H9 (cell line): ENCODE data around the gene RAB39B. TPM values are rescaled to one million over a fixed set of nuclear protein-coding genes. Genes with fewer than 3 reads are reported as not detected.

Source experiments
- DNase-seq: peaks from one replicate; pipeline ENCODE4 v3.0.0-alpha.2; 2017
- H2AFZ ChIP-seq: one replicate; pipeline ENCODE4 v1.6.1; 2013; ENCODE audit warnings: mild to moderate bottlenecking, low read length, control low read depth, moderate library complexity
- H2AK5ac ChIP-seq: 2 replicates; pipeline ENCODE4 v1.6.1; 2013; ENCODE audit warnings: low read length, control low read depth, mixed read lengths; ENCODE audit not compliant: insufficient read length
- H2BK120ac ChIP-seq: one replicate; pipeline ENCODE4 v1.6.1; 2013; ENCODE audit warnings: low read depth, mild to moderate bottlenecking, low read length, control low read depth, inconsistent platforms; ENCODE audit not compliant: poor library complexity, severe bottlenecking
- H2BK12ac ChIP-seq: 2 replicates; pipeline ENCODE4 v1.6.1; 2013; ENCODE audit warnings: low read length, control low read depth, mixed read lengths, low read depth; ENCODE audit not compliant: insufficient read length
- H2BK15ac ChIP-seq: 2 replicates; pipeline ENCODE4 v1.6.1; 2013; ENCODE audit warnings: low read depth, low read length, control low read depth
- H2BK20ac ChIP-seq: one replicate; pipeline ENCODE4 v1.6.1; 2013; ENCODE audit warnings: low read depth, mild to moderate bottlenecking, low read length, control low read depth, inconsistent platforms; ENCODE audit not compliant: poor library complexity, severe bottlenecking
- H2BK5ac ChIP-seq: 2 replicates; pipeline ENCODE4 v1.6.1; 2013; ENCODE audit warnings: low read length, control low read depth, mixed read lengths; ENCODE audit not compliant: insufficient read length
- H3K14ac ChIP-seq: 2 replicates; pipeline ENCODE4 v1.6.1; 2013; ENCODE audit warnings: low read length, control low read depth; ENCODE audit not compliant: insufficient read depth
- H3K18ac ChIP-seq: 2 replicates; pipeline ENCODE4 v1.6.1; 2013; ENCODE audit warnings: low read depth, mild to moderate bottlenecking, mixed read lengths, low read length, control low read depth; ENCODE audit not compliant: insufficient read length
- H3K23ac ChIP-seq: 2 replicates; pipeline ENCODE4 v1.6.1; 2013; ENCODE audit warnings: low read length, control low read depth, mixed read lengths, low read depth; ENCODE audit not compliant: insufficient read length
- H3K23me2 ChIP-seq: 2 replicates; pipeline ENCODE4 v1.6.1; 2013; ENCODE audit warnings: low read depth, mild to moderate bottlenecking, mixed read lengths, low read length, control low read depth; ENCODE audit not compliant: insufficient read length, poor library complexity, severe bottlenecking
- H3K27ac ChIP-seq: 2 replicates; pipeline ENCODE4 v1.5.1; 2013; ENCODE audit warnings: low read length, control low read depth, mixed read lengths, low read depth; ENCODE audit not compliant: insufficient read length
- H3K27me3 ChIP-seq: 2 replicates; pipeline ENCODE4 v1.6.1; 2013; ENCODE audit warnings: low read length, control low read depth, inconsistent platforms; ENCODE audit not compliant: insufficient read depth
- H3K4ac ChIP-seq: 2 replicates; pipeline ENCODE4 v1.6.1; 2013; ENCODE audit warnings: low read depth, mild to moderate bottlenecking, control low read depth, inconsistent platforms, low read length, moderate library complexity
- H3K4me1 ChIP-seq: 2 replicates; pipeline ENCODE4 v1.6.1; 2013; ENCODE audit warnings: low read length, control low read depth, inconsistent platforms; ENCODE audit not compliant: insufficient read depth
- H3K4me2 ChIP-seq: 2 replicates; pipeline ENCODE4 v1.6.1; 2013; ENCODE audit warnings: low read length, control low read depth, mixed read lengths; ENCODE audit not compliant: insufficient read length, insufficient read depth
- H3K56ac ChIP-seq: 2 replicates; pipeline ENCODE4 v1.6.1; 2013; ENCODE audit warnings: low read depth, mild to moderate bottlenecking, mixed read lengths, low read length, control low read depth; ENCODE audit not compliant: insufficient read length
- H3K79me1 ChIP-seq: 2 replicates; pipeline ENCODE4 v1.6.1; 2013; ENCODE audit warnings: low read depth, mild to moderate bottlenecking, moderate library complexity, low read length, control low read depth, inconsistent platforms; ENCODE audit not compliant: insufficient read depth, poor library complexity, severe bottlenecking
- H3K79me2 ChIP-seq: 2 replicates; pipeline ENCODE4 v1.6.1; 2013; ENCODE audit warnings: low read length, control low read depth, inconsistent platforms; ENCODE audit not compliant: insufficient read depth
- H3K9ac ChIP-seq: 2 replicates; pipeline ENCODE4 v1.6.1; 2013; ENCODE audit warnings: low read length, control low read depth, mixed read lengths; ENCODE audit not compliant: insufficient read length; ENCODE audit errors: extremely low read depth
- H3K9me3 ChIP-seq: one replicate; pipeline ENCODE4 v1.6.1; 2013; ENCODE audit warnings: low read depth, low read length, inconsistent platforms; ENCODE audit not compliant: control insufficient read depth
- H3T11ph ChIP-seq: one replicate; pipeline ENCODE4 v1.6.1; 2013; ENCODE audit warnings: mild to moderate bottlenecking, low read length, control low read depth, inconsistent platforms
- H4K20me1 ChIP-seq: one replicate; pipeline ENCODE4 v1.6.1; 2013; ENCODE audit not compliant: control insufficient read depth, insufficient read length, insufficient read depth
- H4K5ac ChIP-seq: 2 replicates; pipeline ENCODE4 v1.6.1; 2013; ENCODE audit warnings: low read depth, mild to moderate bottlenecking, mixed read lengths, low read length, control low read depth; ENCODE audit not compliant: insufficient read length
- H4K8ac ChIP-seq: replicated peaks from 2 replicates; pipeline ENCODE4 v1.6.1; 2013; ENCODE audit warnings: low read length, control low read depth, mixed read lengths, low read depth; ENCODE audit not compliant: insufficient read length
- H4K91ac ChIP-seq: 2 replicates; pipeline ENCODE4 v1.6.1; 2013; ENCODE audit warnings: low read depth, mild to moderate bottlenecking, moderate library complexity, mixed read lengths, low read length, control low read depth; ENCODE audit not compliant: insufficient read length
- H3K27ac Mint-ChIP-seq, 3 experiments: 2 replicates in 2 of 3; 3 replicates in 1 of 3; pipeline ENCODE4 v1.8.0; 2020 to 2021; ENCODE audit warnings: mixed read lengths in 3 of 3, mild to moderate bottlenecking in 1 of 3, moderate library complexity in 1 of 3
- H3K27me3 Mint-ChIP-seq: 2 replicates; pipeline ENCODE4 v1.8.0; 2021; ENCODE audit warnings: low read depth, mild to moderate bottlenecking, moderate library complexity, mixed read lengths
- H3K36me3 Mint-ChIP-seq, 3 experiments: 2 replicates in 2 of 3; 3 replicates in 1 of 3; pipeline ENCODE4 v1.8.0; 2020 to 2021; ENCODE audit warnings: low read depth in 3 of 3, mixed read lengths in 3 of 3; ENCODE audit not compliant: insufficient read depth in 1 of 3
- H3K4me1 Mint-ChIP-seq, 2 experiments: 2 replicates each; pipeline ENCODE4 v1.8.0; 2020; ENCODE audit warnings: mixed read lengths in 2 of 2
- H3K4me3 Mint-ChIP-seq, 2 experiments: 2 replicates in 1 of 2; 3 replicates in 1 of 2; pipeline ENCODE4 v1.8.0; 2020 to 2021; ENCODE audit warnings: mild to moderate bottlenecking in 2 of 2, mixed read lengths in 2 of 2, moderate library complexity in 1 of 2
- H3K9me3 Mint-ChIP-seq, 2 experiments: 2 replicates in 1 of 2; 3 replicates in 1 of 2; pipeline ENCODE4 v1.8.0; 2020; ENCODE audit warnings: mild to moderate bottlenecking in 2 of 2, mixed read lengths in 2 of 2, moderate library complexity in 1 of 2
- WGBS: extraction: QIAGEN DNeasy Blood & Tissue Kit; methylation state at CpG from one replicate; pipeline ENCODE4 v1.1.7; 2013; ENCODE audit warnings: missing lambda C conversion rate, low lambda C conversion rate, mixed read lengths; ENCODE audit not compliant: insufficient read length; ENCODE audit errors: extremely low coverage; 5-methylcytosine and 5-hydroxymethylcytosine counted together
- total RNA-seq: library from RNA; stranded (reverse); gene quantifications from 2 replicates; pipeline ENCODE4 v1.2.1, GENCODE V29; 2021
- TF ChIP-seq, protein P1 (sequence below): fragments of 200-600 bp; sonication (generic); conservative IDR thresholded peaks from 3 replicates; pipeline ENCODE4 v1.8.0; 2021; ENCODE audit warnings: antibody characterized with exemption, mild to moderate bottlenecking

The RAB39B gene
- total RNA-seq, 1 experiment from 2014 or later: 7.2 TPM

DNA sequence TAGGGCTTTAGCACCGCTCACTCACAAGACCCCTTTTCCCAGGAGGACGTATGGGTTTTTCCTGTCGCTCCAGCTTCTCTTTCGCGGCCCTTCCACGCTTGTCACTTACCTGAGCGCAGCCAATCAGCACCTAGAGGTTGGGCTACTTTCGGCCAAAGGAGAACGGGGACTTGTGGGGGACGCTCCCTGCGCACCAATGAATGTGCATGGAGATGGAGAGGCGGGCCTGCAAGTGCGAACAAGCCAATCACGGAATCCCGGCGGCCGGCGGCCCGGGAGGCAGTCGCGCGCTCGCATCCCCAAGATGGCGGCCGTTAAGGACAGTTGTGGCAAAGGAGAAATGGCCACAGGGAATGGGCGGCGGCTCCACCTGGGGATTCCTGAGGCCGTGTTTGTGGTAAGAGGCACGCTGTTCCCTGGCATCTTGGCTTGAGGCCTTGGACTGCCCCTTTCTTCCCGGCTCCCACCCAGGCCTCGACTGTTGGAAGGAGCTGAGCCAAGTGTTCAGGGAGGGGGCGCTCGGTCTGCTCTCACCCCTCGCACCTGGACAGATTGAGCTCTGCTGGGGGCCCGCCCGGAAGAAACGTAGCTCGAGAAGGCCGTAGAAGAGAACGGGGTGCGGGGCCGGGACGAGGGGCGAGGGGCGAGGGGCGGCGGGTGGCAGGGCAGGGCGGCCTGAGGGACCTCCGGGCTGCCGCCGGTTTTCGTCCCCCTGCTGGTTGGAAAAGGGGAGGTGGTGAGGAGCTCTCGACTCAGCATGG lies 47.9 kb downstream of the RAB39B start, which contains the start of gene VBP1:
Gene VBP1 (plus strand): TSS at position 282 of the 761 bp plus-strand sequence. CDS start 23 bp downstream, at position 305.
- no peaks in the 10 kb centered on the region for H4K20me1 ChIP-seq
- Mint-ChIP-seq H3K4me1 (peaks cover 8 to 13% of the 10 kb centered on the region in 2 experiments; a peak in 2 of 4 replicates), H3K36me3 (peaks cover 4 to 14% (median 7%) of the 10 kb centered on the region in 3 experiments), H3K27me3 (peaks cover 3% of the 10 kb centered on the region; the same call in 1 of the 2 replicates), H3K4me3 (peak within 1 kb of the TSS; percentile 81 to 92), H3K27ac (peak within 1 kb of the TSS; percentile 45 to 97 (median 94)), H3K9me3 (peaks cover 52 to 55% of the 10 kb centered on the region in 2 experiments)
- no peak within 1 kb of the TSS for H4K91ac ChIP-seq
- H3K4ac ChIP-seq: no peak within 1 kb of the TSS; the same call in 1 of the 2 replicates
- H2BK15ac ChIP-seq: no peak within 1 kb of the TSS
- no peak within 1 kb of the TSS for H2BK12ac ChIP-seq
- no peak within 1 kb of the TSS for H2BK20ac ChIP-seq
- H3K23ac ChIP-seq: no peak within 1 kb of the TSS
- H4K8ac ChIP-seq: no peak within 1 kb of the TSS
- no peaks in the 10 kb centered on the region for H3K79me1 ChIP-seq
- no peak within 1 kb of the TSS for H3K56ac ChIP-seq
- peak within 1 kb of the TSS; percentile 39 for H3K4me2 ChIP-seq
- peaks cover 3% of the 10 kb centered on the region for H3K23me2 ChIP-seq
- H2AK5ac ChIP-seq: no peak within 1 kb of the TSS
- H2AFZ ChIP-seq: no peak within 1 kb of the TSS
- no peaks in the 10 kb centered on the region for H3K4me1 ChIP-seq
- H3K9me3 ChIP-seq: peaks cover 29% of the 10 kb centered on the region
- H3K9ac ChIP-seq: peak within 1 kb of the TSS; percentile 94
- no peak within 1 kb of the TSS for H2BK120ac ChIP-seq
- H4K5ac ChIP-seq: peak within 1 kb of the TSS; percentile 85
- H3K79me2 ChIP-seq: peaks cover 7% of the 10 kb centered on the region
- TF ChIP-seq, protein P1, sequence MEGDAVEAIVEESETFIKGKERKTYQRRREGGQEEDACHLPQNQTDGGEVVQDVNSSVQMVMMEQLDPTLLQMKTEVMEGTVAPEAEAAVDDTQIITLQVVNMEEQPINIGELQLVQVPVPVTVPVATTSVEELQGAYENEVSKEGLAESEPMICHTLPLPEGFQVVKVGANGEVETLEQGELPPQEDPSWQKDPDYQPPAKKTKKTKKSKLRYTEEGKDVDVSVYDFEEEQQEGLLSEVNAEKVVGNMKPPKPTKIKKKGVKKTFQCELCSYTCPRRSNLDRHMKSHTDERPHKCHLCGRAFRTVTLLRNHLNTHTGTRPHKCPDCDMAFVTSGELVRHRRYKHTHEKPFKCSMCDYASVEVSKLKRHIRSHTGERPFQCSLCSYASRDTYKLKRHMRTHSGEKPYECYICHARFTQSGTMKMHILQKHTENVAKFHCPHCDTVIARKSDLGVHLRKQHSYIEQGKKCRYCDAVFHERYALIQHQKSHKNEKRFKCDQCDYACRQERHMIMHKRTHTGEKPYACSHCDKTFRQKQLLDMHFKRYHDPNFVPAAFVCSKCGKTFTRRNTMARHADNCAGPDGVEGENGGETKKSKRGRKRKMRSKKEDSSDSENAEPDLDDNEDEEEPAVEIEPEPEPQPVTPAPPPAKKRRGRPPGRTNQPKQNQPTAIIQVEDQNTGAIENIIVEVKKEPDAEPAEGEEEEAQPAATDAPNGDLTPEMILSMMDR: peak; percentile 59; the same call in 2 of the 3 replicates
- WGBS: no CpG with 5 or more reads among the region's 53 CpGs
- DNase-seq: peak; percentile 96
- peak within 1 kb of the TSS; percentile 83 for H3T11ph ChIP-seq
- H3K14ac ChIP-seq: peak within 1 kb of the TSS; percentile 98
- no peak within 1 kb of the TSS for H3K27ac ChIP-seq
- H2BK5ac ChIP-seq: no peak within 1 kb of the TSS
- no peaks in the 10 kb centered on the region for H3K27me3 ChIP-seq
- peak within 1 kb of the TSS; percentile 87 for H3K18ac ChIP-seq
